GM21381 (cell line): ENCODE results near the gene TELO2.
"Not testable (repeated sequence)": the region's sequence is repeated elsewhere in the genome, so short reads cannot be mapped to it uniquely, and the experiment has no call there.

ENCODE experiments used
- ATAC-seq: cut with Tn5 transposase; IDR thresholded peaks from one replicate; pipeline ENCODE4 v1.9.1; 2021; ENCODE audit warnings: mild to moderate bottlenecking, moderate library complexity; ENCODE audit not compliant: unreplicated experiment

Gene TELO2

DNA sequence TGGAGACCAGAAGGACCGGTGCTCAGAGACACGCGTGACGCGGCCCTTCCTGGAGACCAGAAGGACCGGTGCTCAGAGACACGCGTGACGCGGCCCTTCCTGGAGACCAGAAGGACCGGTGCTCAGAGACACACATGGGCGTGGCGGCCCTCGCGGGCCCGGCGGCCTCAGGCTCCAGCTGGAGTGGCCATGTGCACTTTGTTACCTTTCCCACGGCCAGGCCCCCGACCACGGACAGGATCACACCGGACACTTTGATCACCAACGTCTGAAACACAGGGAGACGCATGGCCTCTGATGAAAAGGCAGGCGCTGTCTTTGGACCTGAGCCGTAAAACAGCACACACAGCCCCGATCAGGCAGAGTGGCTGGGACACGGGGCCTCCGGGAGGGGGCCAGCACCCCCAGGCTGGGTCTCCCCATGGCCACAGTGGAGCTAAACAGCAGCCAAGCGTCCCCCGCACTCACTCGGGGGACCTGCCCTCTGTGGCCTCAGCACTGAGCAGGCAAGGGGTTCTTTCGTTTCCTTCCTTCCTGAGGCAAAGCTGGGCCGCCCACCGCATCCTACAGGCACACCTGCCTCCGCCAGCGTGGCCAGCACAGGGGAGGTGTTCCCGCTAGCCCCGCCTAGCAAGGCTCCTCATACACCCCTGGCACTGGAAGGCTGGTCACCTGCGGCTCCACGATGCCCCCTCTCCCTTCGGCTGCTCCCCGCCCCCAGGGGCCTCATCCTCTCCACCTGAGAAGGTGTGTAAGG, 35.5 kb upstream of the TELO2 start:
- no peak for ATAC-seq

DNA sequence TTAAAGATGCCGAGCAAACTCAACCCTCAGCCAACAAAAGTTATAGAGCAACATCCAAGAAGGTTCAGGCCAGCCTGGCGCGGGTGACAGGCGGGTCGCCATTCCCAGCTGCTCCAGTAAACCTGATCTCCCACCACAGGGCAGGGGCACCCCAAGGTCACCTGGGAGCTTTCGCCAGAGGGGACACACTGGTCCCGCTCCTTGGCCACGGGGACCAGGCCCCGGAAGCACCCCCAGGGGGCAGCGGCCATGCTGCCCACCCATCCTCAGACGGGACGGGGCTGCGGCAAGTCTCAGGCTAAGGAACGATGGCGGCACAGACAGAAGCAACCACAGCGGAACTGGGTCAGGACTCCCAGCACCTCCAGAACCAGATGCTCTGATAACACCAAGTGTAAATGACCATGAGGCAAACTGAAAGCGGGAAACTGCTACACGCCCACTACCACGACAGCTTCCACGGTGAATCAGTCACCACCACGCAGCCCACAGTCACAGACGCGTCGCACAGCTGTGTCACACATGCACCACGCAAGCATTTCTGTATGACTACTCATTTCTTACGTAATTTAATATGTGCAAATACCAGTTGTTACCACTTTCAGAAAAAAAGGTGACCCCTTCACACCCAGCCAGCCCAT, 34.7 kb upstream of the TELO2 start:
- ATAC-seq, result no peak

DNA sequence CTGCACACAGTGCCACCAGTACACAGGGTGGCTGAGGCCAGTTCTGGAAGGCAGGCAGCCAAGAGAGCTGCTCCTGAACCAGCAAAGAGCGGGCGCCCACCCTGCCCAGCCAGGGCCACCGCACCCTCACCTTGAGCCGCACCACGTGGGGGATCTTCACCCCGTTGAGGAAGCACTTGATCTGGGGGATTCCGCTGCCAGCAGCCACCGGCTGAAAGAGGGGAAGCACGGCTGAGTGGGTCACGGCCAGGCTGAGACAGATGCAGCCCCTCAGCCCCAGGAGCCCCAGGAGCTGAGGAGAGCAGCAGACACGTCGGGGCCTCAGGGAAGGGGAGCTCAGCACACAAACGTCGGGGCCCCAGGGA, 34.2 kb upstream of the TELO2 start:
- no peak for ATAC-seq

GRCh38 chr16:1459967-1460366, 33.2 kb upstream of the TELO2 start:
- ATAC-seq, result no peak

- no peak for ATAC-seq
Observed at GRCh38 chr16:1460602-1461138, 32.5 kb upstream of the TELO2 start.

GRCh38 chr16:1461146-1461545, 32.0 kb upstream of the TELO2 start:
- no peak for ATAC-seq

DNA sequence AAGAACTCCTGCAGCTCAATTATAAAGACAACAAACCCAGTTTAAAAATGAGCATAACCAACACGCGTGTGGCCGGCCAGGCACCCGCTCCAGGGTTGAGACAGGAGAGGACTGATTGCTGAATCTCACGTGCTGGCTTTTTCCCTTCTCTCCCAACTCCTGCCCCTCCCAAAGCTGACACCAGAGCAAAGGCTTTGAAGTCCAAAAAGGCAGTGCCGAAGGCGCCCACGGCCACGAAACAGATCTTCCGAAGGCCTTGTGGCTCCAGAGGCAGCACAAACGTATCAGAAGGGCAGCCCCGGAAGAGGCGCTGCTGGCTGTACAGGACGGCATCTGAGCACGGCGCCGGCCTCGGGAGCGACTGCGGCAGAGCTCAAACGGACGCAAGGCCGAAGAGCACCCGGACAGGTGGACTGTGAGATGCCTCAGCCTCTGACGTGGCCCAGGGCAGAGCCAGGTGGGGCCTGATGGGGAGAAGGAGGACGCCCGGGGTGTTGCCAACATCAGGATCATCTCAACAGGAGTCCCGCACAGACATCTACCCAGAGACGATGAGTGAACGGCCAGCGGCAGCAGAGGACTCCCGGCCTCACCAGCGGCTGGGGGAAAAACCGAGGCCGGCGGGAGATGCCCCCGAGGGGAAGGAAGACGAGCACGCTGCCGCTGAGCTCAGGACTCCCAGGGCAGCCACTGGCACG, 28.8 kb upstream of the TELO2 start:
- ATAC-seq, result no peak

- ATAC-seq, result no peak
Observed at GRCh38 chr16:1464894-1465566, 28.1 kb upstream of the TELO2 start.

- ATAC-seq, result no peak
Observed at GRCh38 chr16:1465567-1465915, 27.6 kb upstream of the TELO2 start.

DNA sequence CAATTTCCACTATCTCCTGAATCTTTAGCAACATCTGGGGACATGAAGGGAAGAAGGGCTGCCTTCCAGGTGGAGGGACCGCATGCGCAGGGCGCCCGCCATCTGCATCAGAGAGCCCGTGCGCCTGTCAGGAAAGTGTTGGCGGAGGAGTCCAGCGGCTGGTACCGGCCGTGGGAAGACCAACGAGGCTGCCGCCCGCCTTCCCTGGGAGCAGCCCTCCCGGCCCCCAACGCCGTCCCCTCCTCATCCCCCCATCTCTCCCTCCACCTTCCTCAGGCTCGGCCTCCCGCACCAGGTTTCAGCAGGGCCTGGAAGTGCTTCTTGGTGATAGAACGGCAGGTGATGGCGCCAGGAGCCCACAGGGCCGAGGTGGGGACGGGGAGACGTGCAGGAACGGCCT, 27.1 kb upstream of the TELO2 start:
- no peak for ATAC-seq

DNA sequence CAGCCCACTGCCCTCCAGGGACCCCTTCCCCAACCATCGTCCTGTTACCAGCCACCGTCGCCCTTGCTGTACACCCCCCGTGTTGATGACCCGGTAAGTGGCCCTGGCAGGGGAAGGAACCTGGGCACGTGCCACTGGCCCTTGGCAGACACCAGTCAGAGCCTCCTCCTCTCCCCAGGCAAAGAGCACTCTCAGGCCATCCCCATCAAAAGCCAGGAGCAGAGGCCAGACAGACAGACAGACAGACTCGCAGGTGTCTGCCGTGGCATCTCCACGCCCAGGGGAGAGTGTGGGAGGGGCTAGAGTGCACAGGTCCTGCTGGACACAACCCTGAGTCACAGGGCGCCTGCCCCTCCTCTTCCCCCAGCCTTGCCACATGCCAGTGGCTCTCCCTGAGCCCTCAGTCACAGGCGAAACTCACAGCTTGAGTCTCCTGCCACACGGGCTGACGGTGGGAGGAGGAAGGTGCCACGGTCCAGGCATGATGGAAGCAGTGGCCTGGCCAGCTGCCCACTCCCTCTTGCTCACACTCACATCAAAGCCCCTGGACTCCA, 26.1 kb upstream of the TELO2 start:
- ATAC-seq, result no peak

DNA sequence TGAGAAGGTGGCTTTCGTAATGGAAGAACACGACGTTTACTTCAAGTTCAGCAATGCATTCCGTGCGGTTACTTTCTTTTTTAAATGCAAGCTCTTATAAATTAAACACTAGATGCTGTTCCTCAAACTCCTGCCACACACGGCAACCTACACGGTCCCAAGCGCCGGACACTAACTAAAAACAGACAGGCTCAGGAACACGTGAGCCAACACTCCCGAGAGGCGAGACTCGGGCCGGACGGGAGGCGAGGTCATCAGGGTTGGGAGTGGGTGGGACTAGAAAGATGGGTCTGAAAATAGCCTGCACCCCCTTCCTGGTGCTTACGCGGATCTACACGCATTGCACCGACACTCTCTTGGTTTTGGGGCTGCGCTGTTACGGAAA, 24.7 kb upstream of the TELO2 start:
- ATAC-seq, result no peak

DNA sequence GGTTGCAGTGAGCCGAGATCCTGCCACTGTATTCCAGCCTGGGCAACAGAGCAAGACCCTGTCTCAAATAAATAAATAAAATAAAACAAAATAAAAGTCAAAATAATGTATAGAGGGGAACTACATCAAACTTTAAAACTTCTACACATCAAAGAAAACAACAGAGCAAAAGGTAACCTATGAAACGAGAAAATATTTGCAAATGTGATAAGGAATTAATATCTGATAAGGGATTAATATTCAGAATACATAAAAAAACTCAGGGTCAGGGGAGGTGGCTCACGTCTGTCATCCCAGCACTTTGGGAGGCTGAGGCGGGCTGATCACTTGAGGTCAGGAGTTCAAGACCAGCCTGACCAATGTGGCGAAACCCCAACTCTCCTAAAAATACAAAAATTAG, 24.0 kb upstream of the TELO2 start:
- not testable (repeated sequence) for ATAC-seq

- no peak for ATAC-seq
Observed at GRCh38 chr16:1469693-1470201, 23.4 kb upstream of the TELO2 start.

- no peak for ATAC-seq
Observed at GRCh38 chr16:1470481-1471251, 22.5 kb upstream of the TELO2 start.

GRCh38 chr16:1471569-1472194, 21.5 kb upstream of the TELO2 start:
- ATAC-seq, result no peak

GRCh38 chr16:1472974-1473373, 20.2 kb upstream of the TELO2 start:
- no peak for ATAC-seq

- ATAC-seq, result peak; percentile 16
Observed at GRCh38 chr16:1474082-1474795, 18.9 kb upstream of the TELO2 start.
